Memory B cell (primary cell): ENCODE results near the gene HUS1.

ENCODE experiments used
- ATAC-seq: fragments of 150-1000 bp; cut with Tn5 transposase; 2 replicates; pipeline ENCODE4 v1.10.0; 2021; ENCODE audit warnings: low read depth, mild to moderate bottlenecking, moderate library complexity
- DNase-seq, 2 donors: peaks; one replicate each; pipeline ENCODE4 v3.0.0; 2022; ENCODE audit warnings: low spot score in 2 of 2
- H3K27ac Mint-ChIP-seq: one replicate; pipeline ENCODE4 v1.8.0; 2022; ENCODE audit warnings: mild to moderate bottlenecking, moderate library complexity, mixed read lengths
- H3K27me3 Mint-ChIP-seq: one replicate; pipeline ENCODE4 v1.8.0; 2022; ENCODE audit warnings: mixed read lengths
- H3K36me3 Mint-ChIP-seq: one replicate; pipeline ENCODE4 v1.8.0; 2022; ENCODE audit warnings: mild to moderate bottlenecking, mixed read lengths
- H3K4me1 Mint-ChIP-seq: one replicate; pipeline ENCODE4 v1.8.0; 2022; ENCODE audit warnings: mixed read lengths
- H3K4me3 Mint-ChIP-seq: one replicate; pipeline ENCODE4 v1.8.0; 2022; ENCODE audit warnings: mild to moderate bottlenecking, moderate library complexity, mixed read lengths
- H3K9me3 Mint-ChIP-seq: one replicate; pipeline ENCODE4 v1.8.0; 2022; ENCODE audit warnings: mixed read lengths

The HUS1 gene

DNA sequence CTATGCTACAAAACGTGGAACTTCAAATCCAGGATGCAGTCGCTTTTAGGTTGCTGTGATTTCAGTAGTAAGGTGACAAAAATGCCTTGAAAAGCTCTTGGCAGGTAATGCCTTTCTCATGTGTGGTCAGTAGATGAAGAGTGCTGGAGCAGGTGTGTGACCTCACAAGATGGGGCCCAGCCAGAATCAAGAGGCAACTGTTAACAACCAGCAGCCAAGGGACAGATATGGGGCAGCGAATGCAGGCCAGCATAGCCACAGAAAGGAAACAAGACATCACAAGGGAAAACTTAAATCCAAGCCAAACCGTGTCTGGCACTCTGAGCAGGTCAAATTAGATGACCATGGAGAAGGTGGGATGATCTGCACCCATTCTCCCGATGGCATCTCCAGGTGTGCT, 12.3 kb downstream of the HUS1 start:
- Mint-ChIP-seq H3K4me1 (peaks cover 15% of the 10 kb centered on the region), H3K4me3 (no peak overlapping the region), H3K27me3 (no peaks in the 10 kb centered on the region), H3K27ac (no peak overlapping the region), H3K9me3 (no peaks in the 10 kb centered on the region), H3K36me3 (peaks cover 45% of the 10 kb centered on the region)
- no peak for ATAC-seq
- DNase-seq: no peak

DNA sequence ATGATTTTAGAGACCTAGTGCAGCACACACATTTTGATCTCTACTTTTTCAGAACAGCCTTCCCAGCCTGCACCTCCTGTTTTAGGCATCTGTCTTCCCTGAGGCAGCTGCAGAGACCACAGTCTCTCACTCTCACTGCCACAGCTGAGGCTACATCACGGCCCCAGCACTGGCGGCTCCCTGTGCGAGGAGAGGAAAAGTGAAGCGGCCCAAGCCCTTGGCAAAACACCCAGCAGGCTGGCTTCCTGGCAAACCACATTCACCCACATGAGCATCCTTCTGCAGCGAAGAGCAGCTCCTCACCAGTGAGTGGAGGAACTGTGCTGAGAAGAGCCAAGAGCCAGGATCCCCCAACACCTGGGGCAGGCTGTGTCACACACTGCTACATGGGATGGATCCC, 14.0 kb downstream of the HUS1 start:
- Mint-ChIP-seq H3K27ac (no peak overlapping the region), H3K9me3 (no peaks in the 10 kb centered on the region), H3K4me3 (no peak overlapping the region), H3K27me3 (no peaks in the 10 kb centered on the region), H3K36me3 (peaks cover 53% of the 10 kb centered on the region), H3K4me1 (peaks cover 15% of the 10 kb centered on the region)
- no peak for DNase-seq
- no peak for ATAC-seq

DNA sequence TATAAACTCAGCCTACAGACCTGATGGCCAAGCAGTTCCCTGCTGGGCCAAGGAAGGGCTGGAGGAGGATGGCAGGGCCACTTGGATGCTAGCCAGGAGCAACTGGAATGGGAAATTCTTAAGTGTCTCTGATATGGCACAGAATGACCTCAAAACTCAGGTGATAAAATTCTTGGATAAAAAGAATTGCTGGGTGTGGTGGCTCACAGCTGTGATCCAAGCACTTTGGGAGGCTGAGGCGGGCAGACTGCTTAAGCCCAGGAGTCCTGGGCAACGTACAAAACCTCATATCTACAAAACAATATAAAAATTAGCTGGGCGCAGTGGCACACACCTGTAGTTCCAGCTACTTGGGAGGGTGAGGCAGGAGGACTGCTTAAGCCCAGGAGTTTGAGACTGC, 17.2 kb downstream of the HUS1 start:
- no peak overlapping the region for H3K27ac Mint-ChIP-seq
- H3K4me1 Mint-ChIP-seq: peaks cover 9% of the 10 kb centered on the region
- ATAC-seq (no peak), DNase-seq (no peak)
- no peak overlapping the region for H3K4me3 Mint-ChIP-seq
- peaks cover 45% of the 10 kb centered on the region for H3K36me3 Mint-ChIP-seq
- H3K9me3 Mint-ChIP-seq: no peaks in the 10 kb centered on the region
- no peaks in the 10 kb centered on the region for H3K27me3 Mint-ChIP-seq

DNA sequence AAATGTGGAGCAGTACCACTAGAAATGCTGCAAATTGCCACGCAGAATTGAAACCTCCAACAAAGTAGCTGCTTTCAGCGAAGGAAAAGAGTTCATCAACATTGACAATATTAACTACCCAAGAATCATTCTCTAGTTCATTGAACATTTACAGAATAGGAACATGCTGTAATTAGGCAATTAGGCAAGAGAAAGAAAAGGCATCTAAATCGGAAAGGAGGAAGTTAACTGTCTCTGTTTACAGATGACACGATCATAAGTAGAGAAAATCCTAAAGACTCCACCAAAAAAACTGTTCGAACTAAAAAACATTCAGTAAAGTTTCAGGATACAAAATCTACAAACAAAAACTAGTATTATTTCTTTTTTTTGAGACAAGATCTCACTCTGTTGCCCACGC, 22.3 kb downstream of the HUS1 start:
- ATAC-seq (no peak), DNase-seq (no peak)
- Mint-ChIP-seq H3K9me3 (no peaks in the 10 kb centered on the region), H3K27me3 (no peaks in the 10 kb centered on the region), H3K4me3 (no peak overlapping the region), H3K36me3 (peaks cover 32% of the 10 kb centered on the region), H3K4me1 (no peaks in the 10 kb centered on the region), H3K27ac (no peak overlapping the region)

DNA sequence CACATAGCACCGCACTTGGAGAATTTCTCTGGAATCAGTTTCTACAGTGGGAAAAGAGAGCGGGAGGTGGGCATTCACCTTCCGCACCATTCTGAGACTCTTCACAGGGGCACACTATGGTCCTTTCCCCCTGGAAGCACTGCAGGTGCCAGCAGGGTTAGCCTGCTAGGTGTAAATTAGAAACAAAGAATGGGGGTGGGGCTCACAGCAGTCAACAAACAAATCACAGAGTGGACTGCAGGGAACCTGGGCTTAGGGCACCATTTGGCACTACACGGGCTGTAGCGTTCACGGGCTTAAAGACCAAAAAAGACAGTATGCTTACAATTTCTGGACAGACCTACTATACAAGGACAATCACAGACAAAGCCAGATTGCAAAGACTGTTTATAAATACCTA, 23.2 kb downstream of the HUS1 start:
- Mint-ChIP-seq H3K4me1 (no peaks in the 10 kb centered on the region), H3K36me3 (peaks cover 24% of the 10 kb centered on the region), H3K9me3 (no peaks in the 10 kb centered on the region), H3K27me3 (no peaks in the 10 kb centered on the region), H3K27ac (no peak overlapping the region), H3K4me3 (no peak overlapping the region)
- ATAC-seq: no peak
- no peak for DNase-seq

DNA sequence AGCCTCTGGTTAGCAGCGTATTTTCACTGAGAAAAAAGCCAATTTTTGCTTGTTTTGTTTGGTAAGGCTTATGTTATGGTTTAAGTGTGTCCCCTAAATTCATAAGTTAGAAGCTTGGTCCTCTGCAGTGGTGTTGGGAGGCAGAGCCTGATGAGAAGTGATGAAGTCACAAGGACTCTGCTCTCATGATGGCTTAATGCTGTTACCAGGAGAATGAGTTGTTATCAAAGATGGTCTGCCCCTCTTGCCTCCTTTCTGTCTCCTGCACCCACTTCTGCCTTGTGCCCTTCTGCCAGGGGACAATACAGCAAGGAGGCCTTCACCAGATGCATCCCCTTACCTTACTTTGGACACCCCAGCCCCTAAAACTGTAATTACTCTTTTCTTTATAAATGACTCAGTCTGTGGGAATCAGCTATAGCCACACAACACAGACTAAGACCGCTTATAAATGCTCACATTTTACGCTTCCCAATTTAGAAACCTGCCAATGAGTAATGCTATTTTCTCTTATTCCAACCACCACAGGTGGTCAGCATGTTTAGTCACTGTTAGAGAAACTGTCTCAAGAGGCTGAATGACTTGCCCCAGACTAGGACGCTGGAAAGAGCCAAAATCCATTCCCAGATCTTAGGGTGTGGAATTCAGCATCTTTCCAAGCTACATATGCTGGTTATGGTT, 25.0 kb downstream of the HUS1 start:
- H3K4me3 Mint-ChIP-seq: no peak overlapping the region
- no peaks in the 10 kb centered on the region for H3K4me1 Mint-ChIP-seq
- no peaks in the 10 kb centered on the region for H3K9me3 Mint-ChIP-seq
- H3K36me3 Mint-ChIP-seq: peaks cover 18% of the 10 kb centered on the region
- H3K27ac Mint-ChIP-seq: no peak overlapping the region
- no peak for DNase-seq
- no peak for ATAC-seq
- no peaks in the 10 kb centered on the region for H3K27me3 Mint-ChIP-seq

DNA sequence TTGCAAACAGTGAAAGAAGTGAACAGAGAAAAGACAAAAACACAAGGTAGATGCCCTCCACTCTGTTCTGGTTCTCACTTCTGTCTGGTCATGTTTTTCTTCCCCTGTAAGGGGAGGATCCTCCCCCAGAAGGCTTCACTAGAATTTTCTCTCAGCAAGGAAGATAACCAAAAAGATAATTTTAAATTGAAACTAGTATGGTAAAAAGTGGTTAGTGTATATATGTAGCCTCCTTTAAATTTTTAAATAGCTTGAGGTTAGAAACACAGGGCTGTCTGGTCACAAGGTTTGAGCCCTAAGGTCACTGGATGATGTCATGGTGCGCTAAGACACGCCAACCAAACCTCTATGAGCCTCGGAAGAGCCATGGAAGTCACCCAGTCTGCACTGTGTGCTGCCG, 25.6 kb downstream of the HUS1 start:
- no peak overlapping the region for H3K27ac Mint-ChIP-seq
- DNase-seq: no peak
- no peaks in the 10 kb centered on the region for H3K4me1 Mint-ChIP-seq
- H3K36me3 Mint-ChIP-seq: peaks cover 18% of the 10 kb centered on the region
- no peaks in the 10 kb centered on the region for H3K9me3 Mint-ChIP-seq
- no peak for ATAC-seq
- no peaks in the 10 kb centered on the region for H3K27me3 Mint-ChIP-seq
- H3K4me3 Mint-ChIP-seq: no peak overlapping the region

DNA sequence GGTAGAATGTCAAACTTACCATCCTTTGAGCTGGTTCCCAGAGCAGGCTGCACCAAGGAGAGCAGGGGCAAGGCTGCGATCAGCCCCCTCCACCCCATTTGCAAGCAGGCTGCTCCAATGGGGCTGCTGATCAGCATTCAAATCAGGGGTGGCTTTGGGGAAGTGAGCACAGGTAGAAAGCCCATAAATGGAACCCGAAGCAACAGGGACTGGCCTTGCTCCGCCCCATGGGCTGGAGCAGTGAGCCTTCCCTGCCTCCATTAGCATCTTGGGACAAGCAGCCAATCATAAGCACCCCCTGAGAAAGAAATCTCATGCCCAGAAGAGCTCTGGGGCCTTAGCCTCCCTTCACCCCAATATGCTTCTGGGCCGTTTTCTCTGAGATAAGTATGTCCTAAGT, 27.2 kb downstream of the HUS1 start:
- H3K4me1 Mint-ChIP-seq: no peaks in the 10 kb centered on the region
- no peak overlapping the region for H3K27ac Mint-ChIP-seq
- ATAC-seq (no peak), DNase-seq (no peak)
- no peaks in the 10 kb centered on the region for H3K9me3 Mint-ChIP-seq
- no peak overlapping the region for H3K4me3 Mint-ChIP-seq
- H3K36me3 Mint-ChIP-seq: peaks cover 13% of the 10 kb centered on the region
- no peaks in the 10 kb centered on the region for H3K27me3 Mint-ChIP-seq

DNA sequence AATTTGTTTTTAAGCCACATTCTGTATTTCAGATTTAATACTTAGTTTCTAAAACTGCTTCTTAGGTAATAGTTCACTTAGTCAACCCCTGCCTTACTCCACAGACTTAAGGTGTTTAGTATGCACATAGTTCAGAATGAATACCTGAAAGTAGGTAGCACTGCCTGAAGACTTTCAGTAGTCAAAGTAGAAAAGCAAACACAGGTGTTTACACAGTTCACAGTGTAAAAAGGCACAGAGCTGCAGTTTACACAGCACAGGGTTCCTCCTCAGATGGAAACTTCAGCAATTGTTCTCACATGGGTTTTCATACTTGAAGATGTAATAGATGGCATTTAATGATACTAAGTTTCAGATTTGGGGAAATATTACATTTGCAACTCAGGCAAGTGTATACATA, 28.0 kb downstream of the HUS1 start:
- Mint-ChIP-seq H3K9me3 (no peaks in the 10 kb centered on the region), H3K4me1 (peaks cover 2% of the 10 kb centered on the region), H3K27me3 (peaks cover 2% of the 10 kb centered on the region), H3K27ac (no peak overlapping the region), H3K4me3 (no peak overlapping the region), H3K36me3 (peaks cover 11% of the 10 kb centered on the region)
- DNase-seq (no peak), ATAC-seq (no peak)

DNA sequence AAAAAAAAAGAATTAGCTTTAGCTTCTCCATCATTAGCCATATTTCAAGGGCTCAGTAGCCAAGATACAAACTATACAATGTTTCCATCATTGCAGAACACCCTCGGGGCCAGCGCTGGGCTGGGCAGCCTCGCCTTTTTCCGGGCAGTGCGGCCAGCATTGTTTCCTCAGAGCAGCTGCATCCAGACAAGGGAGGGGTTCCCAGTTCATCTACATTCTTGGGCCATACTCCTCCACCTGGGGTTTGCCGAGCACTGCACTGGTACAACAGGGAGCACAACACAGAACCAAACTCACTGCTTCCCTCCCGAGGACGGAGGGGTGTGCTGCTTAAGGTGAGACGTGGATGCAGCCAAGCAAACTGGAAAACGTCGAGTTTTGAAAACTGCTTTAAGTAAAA, 28.7 kb downstream of the HUS1 start:
- Mint-ChIP-seq H3K9me3 (no peaks in the 10 kb centered on the region), H3K27ac (no peak overlapping the region), H3K4me3 (no peak overlapping the region), H3K27me3 (peaks cover 5% of the 10 kb centered on the region), H3K4me1 (peaks cover 3% of the 10 kb centered on the region), H3K36me3 (peaks cover 11% of the 10 kb centered on the region)
- no peak for DNase-seq
- no peak for ATAC-seq

DNA sequence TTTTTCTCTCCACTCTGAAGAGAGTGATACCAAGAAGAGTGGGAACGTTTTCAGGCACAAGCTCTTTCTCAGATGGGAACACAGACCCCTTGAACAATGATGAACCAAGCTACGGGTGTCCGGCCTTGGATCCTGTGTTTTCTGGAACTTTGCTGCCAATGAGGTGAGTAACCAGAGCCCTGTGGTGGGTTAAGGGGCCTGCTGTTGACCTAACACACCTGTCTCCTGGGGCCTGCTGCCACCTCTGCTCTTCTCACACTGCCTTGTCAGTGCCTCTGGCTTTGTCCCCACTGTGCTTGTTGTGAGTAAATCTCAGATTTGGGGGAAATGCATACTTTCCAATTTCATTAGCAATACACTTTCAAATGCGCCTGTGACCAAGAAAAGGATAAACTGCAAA, 29.7 kb downstream of the HUS1 start:
- Mint-ChIP-seq H3K27me3 (peaks cover 5% of the 10 kb centered on the region), H3K4me1 (peaks cover 3% of the 10 kb centered on the region), H3K27ac (no peak overlapping the region), H3K4me3 (no peak overlapping the region), H3K36me3 (peaks cover 6% of the 10 kb centered on the region), H3K9me3 (no peaks in the 10 kb centered on the region)
- DNase-seq (no peak), ATAC-seq (no peak)

DNA sequence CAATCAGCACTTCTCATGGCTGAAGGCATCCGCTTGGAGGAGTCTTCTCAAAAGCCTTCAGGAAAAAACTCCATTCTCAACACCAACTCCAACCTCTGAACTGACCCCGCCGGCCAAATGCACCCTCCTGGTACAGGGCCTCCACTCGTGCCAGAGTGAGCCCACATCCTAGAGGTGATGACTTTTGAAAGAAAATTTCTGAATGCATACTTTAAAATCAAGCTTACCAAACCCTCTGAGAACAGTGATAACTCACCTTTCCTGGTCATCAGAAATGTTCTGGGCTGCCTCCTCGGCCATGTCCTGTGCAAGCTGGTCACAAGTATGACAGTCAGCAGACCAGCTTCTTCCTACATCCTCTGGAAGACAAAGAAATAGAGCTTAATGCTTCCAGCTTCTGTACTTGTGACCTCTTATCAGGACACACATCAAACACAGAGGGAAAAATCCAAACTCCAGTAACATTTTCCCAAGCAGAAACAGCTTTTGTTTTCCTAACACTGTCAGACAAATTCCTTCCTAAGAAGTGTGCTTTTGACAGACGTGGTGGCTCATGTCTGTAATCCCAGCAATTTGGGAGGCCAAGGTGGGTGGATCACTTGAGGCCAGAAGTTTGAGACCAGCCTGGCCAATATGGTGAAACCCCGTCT, 31.1 kb downstream of the HUS1 start, which contains the start of gene PKD1L1:
PKD1L1 (minus strand) TSS at position 326 of the 650 bp plus-strand sequence; CDS start at position 300, 26 bp downstream.
- no peaks in the 10 kb centered on the region for H3K9me3 Mint-ChIP-seq
- ATAC-seq: no peak
- no peaks in the 10 kb centered on the region for H3K36me3 Mint-ChIP-seq
- H3K27me3 Mint-ChIP-seq: peaks cover 5% of the 10 kb centered on the region
- DNase-seq: no peak
- H3K4me3 Mint-ChIP-seq: no peak within 1 kb of the TSS
- H3K27ac Mint-ChIP-seq: no peak within 1 kb of the TSS
- peaks cover 3% of the 10 kb centered on the region for H3K4me1 Mint-ChIP-seq

DNA sequence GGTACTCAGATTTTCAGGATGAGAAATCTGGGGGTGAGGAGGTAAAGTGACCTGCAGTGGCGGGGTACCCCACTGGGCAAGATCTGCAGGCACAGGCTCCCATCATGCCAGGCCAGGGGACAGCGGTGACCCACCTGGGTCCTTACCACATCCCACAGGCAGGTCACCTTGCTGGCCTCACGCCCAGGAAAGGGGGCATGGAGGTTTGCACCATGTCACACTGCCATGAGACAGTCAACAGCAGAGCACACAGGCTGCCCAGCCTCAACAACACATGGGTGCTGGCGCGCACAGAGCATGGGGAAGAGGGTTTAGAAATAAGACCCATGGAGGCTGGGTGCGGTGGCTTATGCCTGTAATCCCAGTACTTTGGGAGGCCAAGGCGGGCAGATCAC, 32.1 kb downstream of the HUS1 start:
- H3K27me3 Mint-ChIP-seq: peaks cover 5% of the 10 kb centered on the region
- DNase-seq (no peak), ATAC-seq (no peak)
- H3K9me3 Mint-ChIP-seq: no peaks in the 10 kb centered on the region
- H3K27ac Mint-ChIP-seq: no peak overlapping the region
- no peaks in the 10 kb centered on the region for H3K36me3 Mint-ChIP-seq
- no peak overlapping the region for H3K4me3 Mint-ChIP-seq
- H3K4me1 Mint-ChIP-seq: peaks cover 3% of the 10 kb centered on the region

DNA sequence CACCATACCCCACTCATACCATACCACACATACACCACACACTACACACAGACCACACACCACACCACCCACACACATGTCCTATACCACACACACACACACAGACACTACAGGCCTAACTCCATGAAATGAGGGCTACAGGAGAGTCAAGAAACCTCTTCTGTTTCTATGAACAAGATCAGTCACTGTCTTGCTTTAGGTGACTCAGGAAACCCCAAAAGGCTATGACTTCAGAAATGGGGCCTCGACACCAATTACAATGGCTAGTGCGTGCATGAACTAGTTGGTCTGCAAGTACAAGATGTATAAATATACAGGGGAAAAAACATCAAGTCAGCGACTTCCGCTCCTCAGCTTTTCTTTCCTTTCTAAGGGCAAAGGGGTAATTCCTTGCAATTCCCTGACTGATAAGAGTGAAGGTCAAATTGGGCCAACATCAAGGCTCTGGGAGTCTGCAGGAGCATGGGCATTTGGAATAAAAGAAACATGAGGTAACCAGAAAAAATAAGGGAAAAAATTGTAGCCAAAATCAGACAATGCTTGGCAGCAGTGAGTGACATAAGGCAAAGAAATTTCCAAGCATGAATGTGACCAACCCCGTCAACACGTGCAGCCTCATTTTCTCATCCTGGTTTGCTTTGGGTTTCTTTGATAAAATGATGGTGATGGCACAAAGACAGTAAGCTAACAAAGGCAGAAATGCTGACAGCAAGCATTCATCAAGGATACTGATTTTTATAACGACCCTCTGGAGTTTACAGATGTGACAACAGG, 32.6 kb downstream of the HUS1 start:
- peaks cover 3% of the 10 kb centered on the region for H3K4me1 Mint-ChIP-seq
- peaks cover 5% of the 10 kb centered on the region for H3K27me3 Mint-ChIP-seq
- no peak overlapping the region for H3K4me3 Mint-ChIP-seq
- ATAC-seq (no peak), DNase-seq (no peak)
- no peaks in the 10 kb centered on the region for H3K9me3 Mint-ChIP-seq
- H3K27ac Mint-ChIP-seq: no peak overlapping the region
- H3K36me3 Mint-ChIP-seq: no peaks in the 10 kb centered on the region
